T-helper 2 cell treated with Interferon-gamma antibody and Interleukin-4, amounts not matched to agents 5 μg/mL and 100 μg/mL, for 36 hours (primary cell): ENCODE data around the gene F7.
A peak's percentile ranks its signal among the peaks of the same experiment; 100 is the strongest.
"Not testable (repeated sequence)": the region's sequence is repeated elsewhere in the genome, so short reads cannot be mapped to it uniquely, and the experiment has no call there.

Source experiments
- DNase-seq: peaks from one replicate; pipeline ENCODE4 v3.0.0; 2021; ENCODE audit warnings: low spot score
- H3K27ac Mint-ChIP-seq: one replicate; pipeline ENCODE4 v1.8.0; 2021; ENCODE audit warnings: mild to moderate bottlenecking, mixed read lengths
- H3K27me3 Mint-ChIP-seq: one replicate; pipeline ENCODE4 v1.8.0; 2021; ENCODE audit warnings: low read depth, mixed read lengths
- H3K36me3 Mint-ChIP-seq: one replicate; pipeline ENCODE4 v1.8.0; 2021; ENCODE audit warnings: low read depth, mixed read lengths
- H3K4me1 Mint-ChIP-seq: one replicate; pipeline ENCODE4 v1.8.0; 2021; ENCODE audit warnings: low read depth, mixed read lengths
- H3K4me3 Mint-ChIP-seq: one replicate; pipeline ENCODE4 v1.8.0; 2022; ENCODE audit warnings: mild to moderate bottlenecking, moderate library complexity, mixed read lengths
- H3K9me3 Mint-ChIP-seq: one replicate; pipeline ENCODE4 v1.8.0; 2021; ENCODE audit warnings: mixed read lengths

Gene F7

DNA sequence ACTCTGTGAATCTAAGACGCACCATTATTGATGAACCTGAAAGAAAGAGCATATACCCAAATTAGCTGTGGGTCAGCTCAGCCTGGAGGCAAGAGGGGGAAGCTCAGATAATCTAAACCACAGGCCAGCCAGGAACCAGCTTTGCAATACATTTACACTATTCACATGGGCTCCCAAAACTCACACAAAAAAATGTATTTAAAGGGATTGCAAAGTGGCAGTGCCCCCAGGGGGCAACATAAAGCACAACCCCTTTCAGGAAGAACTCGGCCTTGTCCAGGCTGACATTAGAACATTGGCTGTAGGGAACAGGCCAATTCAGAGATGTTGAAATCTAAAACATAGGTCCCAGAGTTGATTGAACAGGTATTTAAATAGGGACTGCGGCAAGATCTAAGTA lies 49.6 kb downstream of the F7 start:
- Mint-ChIP-seq H3K27me3 (peaks cover 33% of the 10 kb centered on the region), H3K36me3 (peaks cover 9% of the 10 kb centered on the region), H3K9me3 (peaks cover 25% of the 10 kb centered on the region), H3K4me3 (peak overlapping the region; percentile 42), H3K27ac (no peak overlapping the region), H3K4me1 (peaks cover 17% of the 10 kb centered on the region)
- no peak for DNase-seq

DNA sequence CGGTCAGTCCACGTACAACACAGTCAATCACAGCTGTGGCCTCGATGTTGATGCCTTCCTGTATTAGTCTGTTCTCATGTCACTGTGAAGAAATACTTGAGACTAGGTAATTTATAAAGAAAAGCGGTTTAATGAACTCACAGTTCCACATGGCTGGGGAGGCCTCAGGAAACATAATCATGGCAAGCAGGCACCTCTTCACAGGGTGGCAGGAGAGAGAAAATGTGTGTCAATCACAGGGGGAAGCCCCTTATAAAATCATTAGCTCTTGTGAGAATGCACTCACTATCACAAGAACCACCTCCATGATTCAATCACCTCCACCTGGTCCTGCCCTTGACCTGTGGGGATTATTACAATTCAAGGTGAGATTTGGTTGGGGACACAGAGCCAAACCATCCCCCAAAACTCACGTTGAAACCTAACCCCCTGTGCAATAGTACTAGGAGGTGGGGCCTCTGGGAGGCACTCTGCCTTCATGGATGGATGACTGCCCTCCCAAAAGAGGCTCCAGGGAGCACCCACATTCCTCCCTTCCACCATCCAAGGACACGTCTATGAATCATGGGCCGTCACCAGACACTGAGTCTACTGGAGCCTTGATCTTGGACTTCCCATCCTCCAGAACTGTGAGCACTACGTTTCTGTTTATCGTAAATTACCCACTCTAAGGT lies 50.5 kb downstream of the F7 start:
- Mint-ChIP-seq H3K36me3 (peaks cover 9% of the 10 kb centered on the region), H3K9me3 (peaks cover 25% of the 10 kb centered on the region), H3K27ac (no peak overlapping the region), H3K27me3 (peaks cover 31% of the 10 kb centered on the region), H3K4me1 (peaks cover 18% of the 10 kb centered on the region), H3K4me3 (no peak overlapping the region)
- DNase-seq, result no peak

DNA sequence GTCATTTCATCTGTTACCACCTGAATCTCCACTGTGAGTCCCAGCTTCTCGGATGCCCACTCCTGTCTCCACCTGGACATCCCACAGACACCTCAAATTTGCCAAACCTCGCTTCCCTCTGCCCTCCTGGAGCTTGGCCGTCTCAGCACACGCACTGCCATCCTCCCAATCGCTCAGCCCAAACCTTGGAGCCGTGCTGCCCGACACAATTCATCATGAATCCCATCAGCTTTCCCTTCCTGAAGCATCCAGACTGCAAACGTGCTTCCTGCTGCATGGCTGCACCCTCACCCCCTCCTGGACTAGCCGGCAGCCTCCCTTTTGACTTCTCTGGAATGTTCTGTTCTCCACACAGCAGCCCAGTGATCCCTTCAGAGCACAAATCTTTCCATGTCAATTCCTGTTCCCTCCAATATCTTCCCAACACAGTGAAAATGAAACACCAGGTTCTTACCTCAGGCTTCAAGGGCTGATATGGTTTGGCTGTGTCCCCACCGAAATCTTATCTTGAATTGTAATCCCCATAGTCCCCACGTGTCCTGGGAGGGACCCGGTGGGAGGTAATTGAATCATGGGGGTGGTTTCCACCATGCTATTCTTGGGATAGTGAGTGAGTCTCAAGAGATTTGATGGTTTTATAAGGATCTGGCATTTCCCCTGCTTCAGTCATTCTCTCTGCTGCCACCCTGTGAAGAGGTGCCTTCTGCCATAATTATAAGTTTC lies 51.8 kb downstream of the F7 start:
- Mint-ChIP-seq H3K27me3 (peaks cover 23% of the 10 kb centered on the region), H3K4me1 (peaks cover 17% of the 10 kb centered on the region), H3K27ac (no peak overlapping the region), H3K9me3 (peaks cover 25% of the 10 kb centered on the region), H3K4me3 (no peak overlapping the region), H3K36me3 (peaks cover 9% of the 10 kb centered on the region)
- no peak for DNase-seq

DNA sequence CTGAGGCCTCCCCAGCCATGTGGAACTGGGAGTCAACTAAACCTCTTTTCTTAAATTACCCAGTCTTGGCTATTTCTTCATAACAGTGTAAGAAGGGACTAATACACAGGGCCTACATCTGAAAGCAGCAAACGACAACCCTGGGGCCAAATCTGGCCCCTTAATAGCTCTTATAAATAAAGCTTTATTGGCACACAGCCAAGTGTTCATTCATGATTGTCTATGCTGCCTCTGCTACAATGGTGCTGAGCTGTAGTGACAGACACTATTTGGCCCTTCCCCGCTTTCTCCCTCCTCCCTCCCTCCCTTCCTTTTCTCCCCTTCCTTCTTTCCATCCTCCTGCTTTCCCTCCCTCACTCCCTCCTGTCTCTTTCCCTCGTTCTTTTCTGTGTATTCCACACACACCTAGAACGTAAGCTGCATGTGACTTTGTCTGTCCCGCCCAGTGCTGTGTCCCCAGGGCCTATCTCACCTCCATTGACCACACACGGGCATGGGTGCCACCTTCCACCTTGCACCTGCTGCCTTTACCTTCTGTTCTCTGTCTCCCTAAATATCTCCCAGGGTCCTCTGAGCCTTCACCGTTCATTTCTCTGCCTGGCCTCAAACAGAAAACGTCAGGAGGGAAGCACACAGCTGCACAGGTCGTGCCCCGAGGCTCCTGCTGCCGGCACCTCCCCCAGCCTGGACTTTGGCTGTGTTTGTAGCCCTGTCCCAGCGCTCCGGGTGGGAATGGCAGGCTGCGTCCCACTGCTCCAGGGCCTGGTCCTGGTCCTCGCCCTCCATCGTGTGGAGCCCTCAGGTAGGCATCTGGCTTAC lies 52.5 kb downstream of the F7 start, which contains the start of gene PROZ:
PROZ (plus strand) TSS at position 720 of the 819 bp plus-strand sequence; CDS start at position 733, 13 bp downstream.
- no peak for DNase-seq
- H3K27ac Mint-ChIP-seq, result no peak within 1 kb of the TSS
- peaks cover 14% of the 10 kb centered on the region for H3K4me1 Mint-ChIP-seq
- no peak within 1 kb of the TSS for H3K4me3 Mint-ChIP-seq
- peaks cover 16% of the 10 kb centered on the region for H3K27me3 Mint-ChIP-seq
- H3K9me3 Mint-ChIP-seq, result peaks cover 25% of the 10 kb centered on the region
- peaks cover 6% of the 10 kb centered on the region for H3K36me3 Mint-ChIP-seq

DNA sequence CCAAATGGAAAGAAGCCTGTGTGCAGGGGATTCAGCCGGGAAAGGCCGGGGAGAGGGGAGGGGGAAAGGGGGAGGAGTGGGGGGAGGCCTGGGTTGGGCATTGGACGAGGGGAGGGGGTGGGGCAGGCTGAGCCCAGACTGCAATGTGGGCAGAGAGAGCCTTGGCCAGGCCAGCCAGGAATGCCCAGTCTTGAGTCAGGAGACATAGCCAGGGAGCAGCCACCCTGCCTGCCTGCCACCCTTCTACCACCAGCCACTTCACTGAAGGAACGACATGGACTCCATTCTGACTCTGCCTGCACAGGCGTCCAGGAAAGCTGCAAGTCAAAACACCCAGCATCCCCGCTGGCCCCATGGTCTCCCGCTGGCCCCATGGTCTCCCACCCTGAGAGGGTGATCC lies 53.4 kb downstream of the F7 start:
- Mint-ChIP-seq H3K9me3 (peaks cover 25% of the 10 kb centered on the region), H3K27me3 (peaks cover 16% of the 10 kb centered on the region), H3K27ac (no peak overlapping the region), H3K4me3 (no peak overlapping the region), H3K4me1 (peaks cover 19% of the 10 kb centered on the region), H3K36me3 (peaks cover 6% of the 10 kb centered on the region)
- DNase-seq, result no peak

DNA sequence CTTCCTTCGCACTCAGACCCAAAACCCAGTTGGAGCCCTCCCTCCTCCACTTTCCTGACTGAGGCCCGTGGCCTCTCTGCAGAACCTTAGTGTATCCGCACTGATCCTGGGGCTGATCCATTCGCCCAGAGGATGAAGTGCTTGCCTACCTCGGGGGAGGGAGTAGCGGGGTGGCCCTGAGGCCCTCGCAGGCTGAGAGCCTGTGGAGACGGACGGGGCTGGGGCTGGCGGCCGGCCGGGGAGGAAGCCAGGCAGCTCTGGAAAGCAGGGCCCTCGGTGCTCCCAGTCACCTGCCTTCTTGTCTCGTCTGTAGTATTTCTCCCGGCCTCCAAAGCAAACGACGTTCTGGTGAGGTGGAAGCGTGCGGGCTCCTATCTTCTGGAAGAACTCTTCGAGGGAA lies 54.1 kb downstream of the F7 start:
- Mint-ChIP-seq H3K4me1 (peaks cover 20% of the 10 kb centered on the region), H3K36me3 (peaks cover 6% of the 10 kb centered on the region), H3K27me3 (peaks cover 16% of the 10 kb centered on the region), H3K27ac (no peak overlapping the region), H3K4me3 (no peak overlapping the region), H3K9me3 (peaks cover 25% of the 10 kb centered on the region)
- no peak for DNase-seq

DNA sequence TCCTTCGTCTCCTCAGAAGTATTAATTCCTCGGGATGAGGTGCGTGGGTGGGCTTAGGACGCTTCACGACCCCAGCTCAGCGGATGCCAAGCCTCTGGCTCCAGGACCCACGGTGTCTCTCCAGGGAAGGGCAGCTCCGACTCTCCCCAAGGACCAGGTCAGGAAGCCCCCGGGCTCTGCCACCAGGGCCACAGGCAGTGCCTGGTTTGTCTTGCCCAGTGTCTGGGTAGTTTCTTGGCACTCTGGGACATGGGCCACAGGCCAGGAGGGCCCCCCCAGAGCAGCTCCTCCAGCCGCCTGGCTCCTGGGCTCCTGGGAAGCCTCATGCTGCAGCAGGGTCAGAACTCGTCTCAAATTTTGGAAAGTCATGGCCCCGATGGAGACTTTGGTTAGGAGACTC lies 55.4 kb downstream of the F7 start:
- Mint-ChIP-seq H3K4me1 (peaks cover 19% of the 10 kb centered on the region), H3K27ac (peak overlapping the region; percentile 88)

DNA sequence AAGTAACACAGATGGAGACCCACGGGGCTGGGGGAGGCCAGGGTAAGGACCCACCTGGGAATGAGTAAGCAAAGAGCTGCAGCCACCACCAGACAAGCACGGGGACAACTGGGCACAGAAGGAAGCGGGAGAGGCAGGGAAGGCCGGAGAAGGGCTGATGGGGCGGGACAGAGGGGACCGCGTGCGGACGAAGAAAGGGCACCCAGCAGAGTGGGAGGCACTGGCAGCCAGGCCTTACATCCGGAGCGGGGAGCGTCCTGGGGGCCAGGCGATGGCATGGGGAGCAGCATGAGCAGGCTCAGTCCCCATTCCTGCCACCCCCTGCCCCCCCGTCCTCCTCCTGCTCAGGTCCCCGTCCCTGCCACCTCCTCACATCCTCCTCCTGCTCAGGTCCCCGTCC lies 55.8 kb downstream of the F7 start:
- Mint-ChIP-seq H3K4me1 (peaks cover 19% of the 10 kb centered on the region), H3K36me3 (peaks cover 2% of the 10 kb centered on the region), H3K27me3 (peaks cover 12% of the 10 kb centered on the region), H3K9me3 (peaks cover 11% of the 10 kb centered on the region), H3K4me3 (peak overlapping the region; percentile 73), H3K27ac (peak overlapping the region; percentile 88)
- DNase-seq, result no peak

More for the DNA sequence above, 55.4 kb downstream of the F7 start:
- Mint-ChIP-seq H3K27me3 (peaks cover 12% of the 10 kb centered on the region), H3K36me3 (peaks cover 2% of the 10 kb centered on the region), H3K9me3 (peaks cover 14% of the 10 kb centered on the region), H3K4me3 (peak overlapping the region; percentile 73)
- DNase-seq, result no peak

DNA sequence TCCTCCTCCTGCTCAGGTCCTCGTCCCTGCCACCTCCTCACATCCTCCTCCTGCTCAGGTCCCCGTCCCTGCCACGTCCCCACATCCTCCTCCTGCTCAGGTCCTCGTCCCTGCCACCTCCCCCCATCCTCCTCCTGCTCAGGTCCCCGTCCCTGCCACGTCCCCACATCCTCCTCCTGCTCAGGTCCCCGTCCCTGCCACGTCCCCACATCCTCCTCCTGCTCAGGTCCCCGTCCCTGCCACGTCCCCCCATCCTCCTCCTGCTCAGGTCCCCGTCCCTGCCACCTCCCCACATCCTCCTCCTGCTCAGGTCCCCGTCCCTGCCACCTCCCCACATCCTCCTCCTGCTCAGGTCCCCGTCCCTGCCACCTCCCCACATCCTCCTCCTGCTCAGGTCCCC lies 56.4 kb downstream of the F7 start:
- not testable (repeated sequence) for DNase-seq, H3K36me3 Mint-ChIP-seq, H3K27ac Mint-ChIP-seq, H3K4me3 Mint-ChIP-seq, H3K9me3 Mint-ChIP-seq
- H3K27me3 Mint-ChIP-seq, result peaks cover 10% of the 10 kb centered on the region
- peaks cover 19% of the 10 kb centered on the region for H3K4me1 Mint-ChIP-seq

DNA sequence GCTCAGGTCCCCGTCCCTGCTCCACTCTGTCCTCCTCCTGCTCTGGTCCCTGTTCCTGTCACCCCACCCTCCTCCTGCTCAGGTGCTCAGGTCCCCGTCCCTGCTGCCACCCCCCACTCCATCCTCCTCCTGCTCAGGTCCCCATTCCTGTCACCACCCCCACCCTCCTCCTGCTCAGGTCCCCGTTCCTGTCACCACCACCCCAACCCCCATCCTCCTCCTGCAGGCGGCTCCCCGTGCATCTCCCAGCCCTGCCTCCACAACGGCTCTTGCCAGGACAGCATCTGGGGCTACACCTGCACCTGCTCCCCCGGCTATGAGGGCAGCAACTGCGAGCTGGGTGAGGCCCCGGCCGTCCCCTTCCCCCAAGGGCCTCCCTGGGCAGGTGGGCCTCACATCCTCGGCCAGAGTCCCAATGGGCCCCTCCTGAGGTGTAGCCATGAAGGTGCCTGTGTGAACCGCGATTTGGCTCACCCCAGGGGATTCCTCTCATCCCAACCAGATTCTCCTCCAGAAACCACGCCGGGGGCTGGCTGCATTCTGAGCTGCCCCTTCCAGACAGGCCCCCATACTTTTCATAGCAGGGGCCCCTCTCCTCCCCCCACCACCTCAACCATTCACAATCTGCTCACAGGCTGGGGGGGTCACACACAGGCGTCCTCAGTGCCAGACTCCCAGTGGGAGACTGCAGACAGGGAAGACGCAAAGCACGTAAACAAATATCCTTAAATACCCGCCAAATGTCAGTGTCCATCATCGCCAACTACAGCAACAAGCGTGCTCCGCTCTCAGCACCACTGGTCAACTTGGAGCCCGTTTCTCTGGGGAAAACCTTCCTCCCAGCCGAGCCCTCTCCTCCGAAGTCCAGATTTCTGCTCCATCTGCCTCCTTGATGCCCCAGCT lies 57.4 kb downstream of the F7 start:
- peak overlapping the region; percentile 55 for H3K27ac Mint-ChIP-seq
- DNase-seq, result no peak
- no peaks in the 10 kb centered on the region for H3K9me3 Mint-ChIP-seq
- peaks cover 17% of the 10 kb centered on the region for H3K4me1 Mint-ChIP-seq
- peaks cover 4% of the 10 kb centered on the region for H3K36me3 Mint-ChIP-seq
- H3K4me3 Mint-ChIP-seq, result peak overlapping the region; percentile 41
- peaks cover 2% of the 10 kb centered on the region for H3K27me3 Mint-ChIP-seq

DNA sequence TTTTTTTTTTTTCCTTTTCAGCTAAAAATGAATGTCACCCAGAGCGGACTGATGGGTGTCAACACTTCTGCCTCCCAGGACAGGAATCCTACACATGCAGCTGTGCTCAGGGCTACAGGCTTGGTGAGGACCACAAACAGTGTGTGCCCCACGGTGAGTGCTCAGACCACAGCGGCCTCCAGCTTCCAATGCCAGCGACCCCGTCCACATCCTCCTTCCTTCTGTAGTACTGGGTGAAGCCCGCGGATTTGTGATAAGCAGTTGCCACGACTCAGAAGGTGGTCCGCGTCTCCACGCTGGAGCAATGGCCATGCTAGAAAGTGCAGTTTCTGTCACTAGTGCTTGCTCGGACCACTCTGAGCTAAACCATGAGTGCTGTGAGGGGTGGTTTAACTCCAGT lies 58.9 kb downstream of the F7 start:
- no peak overlapping the region for H3K4me3 Mint-ChIP-seq

DNA sequence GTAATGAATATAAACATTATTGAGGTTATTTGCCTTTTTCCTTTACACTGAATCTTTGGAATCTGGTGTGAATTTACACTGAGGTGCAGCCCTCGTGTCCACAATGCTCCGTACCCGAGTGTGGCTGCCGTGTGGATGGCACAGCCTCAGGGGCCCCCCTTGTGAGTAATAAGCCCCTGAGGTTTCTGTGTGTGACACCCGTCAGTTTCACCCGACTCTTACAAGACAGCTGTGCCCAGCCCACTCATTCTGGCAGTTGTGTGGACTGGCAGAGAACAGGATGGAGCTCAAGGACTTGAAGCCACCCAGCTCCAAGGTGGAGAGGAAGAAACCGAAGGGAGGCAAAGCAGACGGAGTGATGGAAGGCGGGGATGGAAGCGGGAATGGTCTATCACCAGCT lies 60.7 kb downstream of the F7 start:
- Mint-ChIP-seq H3K4me3 (no peak overlapping the region), H3K4me1 (peaks cover 18% of the 10 kb centered on the region), H3K27ac (no peak overlapping the region), H3K9me3 (no peaks in the 10 kb centered on the region), H3K36me3 (peaks cover 21% of the 10 kb centered on the region), H3K27me3 (no peaks in the 10 kb centered on the region)
- no peak for DNase-seq

More for the DNA sequence above, 58.9 kb downstream of the F7 start:
- Mint-ChIP-seq H3K9me3 (no peaks in the 10 kb centered on the region), H3K27ac (no peak overlapping the region), H3K27me3 (peaks cover 2% of the 10 kb centered on the region), H3K36me3 (peaks cover 11% of the 10 kb centered on the region), H3K4me1 (peaks cover 15% of the 10 kb centered on the region)
- DNase-seq, result no peak

DNA sequence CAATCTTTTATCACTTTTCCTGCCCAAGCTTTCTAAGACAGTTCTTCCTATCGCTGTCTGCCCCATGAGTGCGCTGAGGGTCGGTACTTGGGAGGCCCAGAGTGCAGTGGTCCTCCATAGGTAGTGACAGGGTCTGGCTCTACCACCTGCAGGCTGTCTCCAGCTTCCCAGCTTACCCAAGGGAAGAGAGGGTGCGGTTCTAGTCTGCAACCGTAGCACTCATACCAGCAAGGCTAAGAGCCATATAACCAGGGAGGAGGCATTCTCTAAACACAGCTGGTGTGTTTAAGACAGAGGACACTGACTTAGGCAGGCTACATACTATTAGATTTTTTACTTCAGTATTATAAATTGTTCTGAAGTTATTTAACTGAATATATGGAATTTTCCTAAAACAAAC lies 61.1 kb downstream of the F7 start:
- no peak for DNase-seq
- H3K9me3 Mint-ChIP-seq, result no peaks in the 10 kb centered on the region
- H3K27ac Mint-ChIP-seq, result no peak overlapping the region
- no peaks in the 10 kb centered on the region for H3K27me3 Mint-ChIP-seq
- no peak overlapping the region for H3K4me3 Mint-ChIP-seq
- peaks cover 18% of the 10 kb centered on the region for H3K4me1 Mint-ChIP-seq
- peaks cover 25% of the 10 kb centered on the region for H3K36me3 Mint-ChIP-seq
